HG03457 (cell line): ENCODE results near the gene FBXO40.
A peak's percentile ranks its signal among the peaks of the same experiment; 100 is the strongest.
"Not testable (repeated sequence)": the region's sequence is repeated elsewhere in the genome, so short reads cannot be mapped to it uniquely, and the experiment has no call there.

Experiments used
- ATAC-seq: cut with Tn5 transposase; IDR thresholded peaks from one replicate; pipeline ENCODE4 v1.9.1; 2021; ENCODE audit warnings: moderate number of reproducible peaks; ENCODE audit not compliant: unreplicated experiment

FBXO40 gene, protein sequence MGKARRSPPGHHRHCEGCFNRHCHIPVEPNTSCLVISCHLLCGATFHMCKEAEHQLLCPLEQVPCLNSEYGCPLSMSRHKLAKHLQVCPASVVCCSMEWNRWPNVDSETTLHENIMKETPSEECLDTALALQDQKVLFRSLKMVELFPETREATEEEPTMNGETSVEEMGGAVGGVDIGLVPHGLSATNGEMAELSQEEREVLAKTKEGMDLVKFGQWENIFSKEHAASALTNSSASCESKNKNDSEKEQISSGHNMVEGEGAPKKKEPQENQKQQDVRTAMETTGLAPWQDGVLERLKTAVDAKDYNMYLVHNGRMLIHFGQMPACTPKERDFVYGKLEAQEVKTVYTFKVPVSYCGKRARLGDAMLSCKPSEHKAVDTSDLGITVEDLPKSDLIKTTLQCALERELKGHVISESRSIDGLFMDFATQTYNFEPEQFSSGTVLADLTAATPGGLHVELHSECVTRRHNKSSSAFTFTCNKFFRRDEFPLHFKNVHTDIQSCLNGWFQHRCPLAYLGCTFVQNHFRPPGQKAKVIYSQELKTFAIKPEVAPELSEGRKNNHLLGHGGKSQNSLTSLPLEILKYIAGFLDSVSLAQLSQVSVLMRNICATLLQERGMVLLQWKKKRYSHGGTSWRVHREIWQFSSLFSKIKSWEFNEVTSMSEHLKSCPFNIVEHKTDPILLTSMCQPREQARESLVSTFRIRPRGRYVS

GRCh38 chr3:121592856-121593702 lies at the start of gene FBXO40:
FBXO40 (plus strand) TSS chr3:121593379; CDS start chr3:121620576, 27,197 bp downstream.
- peak; percentile 69 for ATAC-seq

GRCh38 chr3:121545049-121545573 lies 48.1 kb upstream of the FBXO40 start:
- ATAC-seq, result peak; percentile 8

DNA sequence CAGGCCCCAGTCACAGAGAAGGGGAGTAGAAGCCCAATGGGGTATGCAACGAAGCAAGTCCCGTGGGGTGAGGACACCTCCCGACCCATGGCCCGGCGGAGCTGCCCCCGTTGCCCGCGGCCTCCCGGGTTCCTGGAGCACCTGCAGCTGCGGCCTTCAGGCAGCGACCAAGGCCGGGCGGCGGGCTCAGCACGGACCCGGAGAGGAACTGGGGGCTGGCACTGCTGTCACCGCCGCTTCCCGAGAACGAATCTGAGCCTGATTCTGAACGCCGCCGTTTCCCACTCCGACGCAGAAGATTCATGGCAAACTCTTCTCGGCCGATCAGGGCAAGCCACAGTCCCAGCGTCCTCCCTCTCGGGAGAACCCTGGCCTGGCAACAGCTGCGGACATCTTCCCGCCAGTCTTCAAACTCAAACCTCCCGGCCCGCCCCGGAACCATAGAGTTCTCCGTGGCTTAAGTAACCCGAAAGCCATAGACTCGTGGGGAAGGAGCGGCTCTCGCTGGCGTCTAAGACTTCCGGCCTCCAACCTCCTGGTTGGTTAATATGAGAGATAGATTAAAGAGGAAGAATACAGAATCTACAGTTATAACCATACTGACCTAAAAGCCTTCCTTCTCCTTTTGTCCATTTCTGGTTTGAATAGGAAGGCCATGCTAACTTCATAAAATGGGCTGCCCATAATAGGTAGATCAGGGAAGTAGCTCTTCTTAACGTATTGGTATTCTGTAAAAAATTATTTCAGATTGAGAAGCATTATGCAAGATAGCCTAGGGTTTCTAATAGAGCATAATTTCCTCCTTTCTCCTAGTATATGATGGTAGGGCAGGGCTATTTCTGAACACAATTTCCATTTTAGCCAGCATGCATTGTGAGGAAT lies 47.4 kb upstream of the FBXO40 start, which contains the start of gene POLQ:
TSS of gene POLQ (minus strand) at position 415 of the 882 bp plus-strand sequence. CDS start at position 304, 111 bp downstream.
- peak; percentile 64 for ATAC-seq

DNA sequence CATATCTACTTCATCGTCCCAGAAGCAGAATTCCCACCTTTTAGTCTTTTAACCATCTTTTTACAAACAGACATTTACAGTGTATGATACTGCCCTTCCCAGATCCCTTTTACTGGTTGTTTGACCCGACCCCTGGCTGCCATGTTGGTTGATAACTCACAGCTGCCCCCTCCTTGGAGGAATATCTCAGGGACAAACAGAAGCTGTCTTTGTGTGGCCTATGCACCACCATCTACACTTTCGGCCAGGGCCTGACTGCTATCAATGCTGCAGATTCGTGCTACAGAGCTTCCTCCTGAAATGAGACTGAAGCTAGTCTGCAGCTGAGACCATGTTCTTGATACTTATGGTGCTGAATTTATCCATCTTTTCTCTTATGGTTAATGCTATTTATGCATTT lies 40.8 kb upstream of the FBXO40 start:
- no peak for ATAC-seq

GRCh38 chr3:121552797-121553196 lies 40.4 kb upstream of the FBXO40 start:
- ATAC-seq, result no peak

- ATAC-seq, result no peak
Measured at GRCh38 chr3:121557426-121557934, 35.7 kb upstream of the FBXO40 start.

GRCh38 chr3:121562148-121562547 lies 31.0 kb upstream of the FBXO40 start:
- no peak for ATAC-seq

GRCh38 chr3:121566773-121567172 lies 26.4 kb upstream of the FBXO40 start:
- no peak for ATAC-seq

- ATAC-seq, result no peak
Measured at GRCh38 chr3:121567649-121568048, 25.5 kb upstream of the FBXO40 start, which contains the start of gene ARGFX. ARGFX (plus strand) TSS chr3:121567949; CDS start chr3:121570714, 2,765 bp downstream.

DNA sequence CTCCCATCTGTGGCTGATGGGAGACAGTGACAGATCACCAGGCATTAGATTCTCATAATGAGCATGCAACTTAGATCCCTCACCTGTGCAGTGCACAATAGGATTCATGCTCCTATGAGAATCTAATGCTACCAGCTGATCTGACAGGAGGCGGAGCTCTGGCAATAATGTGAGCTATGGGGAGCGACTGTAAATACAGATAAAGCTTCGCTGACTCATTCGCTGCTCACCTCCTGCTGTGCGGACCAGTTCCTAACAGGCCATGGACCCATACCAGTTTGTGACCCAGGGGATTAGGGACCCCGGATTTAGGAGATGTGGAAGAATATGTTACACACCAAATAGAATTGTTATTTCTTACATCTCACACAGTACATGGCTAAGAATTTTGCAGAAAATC lies 18.7 kb upstream of the FBXO40 start:
- ATAC-seq, result no peak

- ATAC-seq, result no peak
Measured at GRCh38 chr3:121581691-121582090, 11.5 kb upstream of the FBXO40 start.

DNA sequence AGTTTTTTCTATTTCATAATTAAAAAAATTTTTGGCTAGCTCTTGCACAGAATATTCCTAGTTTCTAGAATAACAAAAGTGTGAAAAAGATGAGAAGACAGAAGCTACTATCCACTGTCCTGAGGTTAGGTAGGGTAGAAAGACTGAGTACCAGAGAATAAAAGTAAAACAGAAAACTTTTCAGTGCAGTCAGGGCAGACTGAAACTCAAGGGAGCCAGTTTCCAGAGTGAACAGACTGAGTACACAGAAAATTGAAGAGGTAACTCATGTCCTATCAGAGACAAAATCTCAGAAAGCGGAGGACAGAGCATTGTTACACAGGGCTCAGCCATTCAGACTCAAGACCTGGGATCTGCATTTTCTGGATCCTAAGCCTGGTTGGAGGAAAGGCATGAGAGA lies 8.8 kb upstream of the FBXO40 start:
- ATAC-seq, result no peak

DNA sequence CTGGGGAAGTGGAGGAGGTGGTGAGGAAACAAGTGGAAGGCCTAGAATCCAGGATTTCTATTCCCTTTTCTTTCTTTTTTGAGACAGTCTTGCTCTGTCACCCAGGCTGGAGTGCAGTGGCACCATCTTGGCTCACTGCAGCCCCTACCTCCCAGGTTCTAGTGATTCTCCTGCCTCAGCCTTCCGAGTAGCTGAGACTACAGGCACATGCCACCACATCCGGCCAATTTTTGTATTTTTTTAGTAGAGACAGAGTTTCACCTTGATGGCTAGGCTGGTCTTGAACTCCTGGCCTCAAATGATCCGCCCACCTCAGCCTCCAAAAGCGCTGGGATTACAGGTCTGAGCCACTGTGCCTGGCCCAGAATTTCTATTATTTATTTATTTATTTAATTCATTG lies 627 bp downstream of the FBXO40 start:
- not testable (repeated sequence) for ATAC-seq

GRCh38 chr3:121594850-121595249 lies 1.7 kb downstream of the FBXO40 start:
- no peak for ATAC-seq

DNA sequence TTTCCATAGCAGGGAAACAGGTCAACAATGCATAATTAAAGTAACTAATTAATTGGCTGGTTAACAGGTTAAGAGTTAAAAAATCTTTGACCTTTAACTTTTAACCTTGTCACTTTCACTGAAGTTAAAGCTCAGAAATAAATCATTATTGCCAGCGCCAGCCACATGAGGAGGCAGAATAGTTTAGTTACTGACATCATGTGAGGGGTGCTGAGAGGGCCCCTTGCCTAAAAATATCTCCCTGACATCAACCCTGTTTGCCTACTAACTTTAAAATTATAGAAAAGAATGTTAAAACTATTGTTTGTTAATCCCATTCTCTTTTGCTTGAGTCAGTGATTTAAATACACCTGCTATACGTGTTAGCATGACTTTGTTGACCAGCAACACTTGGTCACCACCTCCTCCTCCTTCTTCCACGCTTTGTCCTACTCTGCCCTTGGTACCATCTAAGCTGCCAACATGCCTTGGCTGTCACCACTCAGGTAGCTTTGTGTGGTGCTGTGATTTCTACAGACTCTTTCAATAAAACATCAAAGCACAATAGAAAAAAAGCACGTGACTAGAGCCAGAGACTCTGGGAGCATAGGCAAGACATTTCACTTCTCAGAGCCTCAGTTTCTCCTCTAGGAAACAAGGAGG lies 2.7 kb downstream of the FBXO40 start:
- ATAC-seq, result no peak

- ATAC-seq, result no peak
Measured at GRCh38 chr3:121598564-121598963, 5.4 kb downstream of the FBXO40 start.

DNA sequence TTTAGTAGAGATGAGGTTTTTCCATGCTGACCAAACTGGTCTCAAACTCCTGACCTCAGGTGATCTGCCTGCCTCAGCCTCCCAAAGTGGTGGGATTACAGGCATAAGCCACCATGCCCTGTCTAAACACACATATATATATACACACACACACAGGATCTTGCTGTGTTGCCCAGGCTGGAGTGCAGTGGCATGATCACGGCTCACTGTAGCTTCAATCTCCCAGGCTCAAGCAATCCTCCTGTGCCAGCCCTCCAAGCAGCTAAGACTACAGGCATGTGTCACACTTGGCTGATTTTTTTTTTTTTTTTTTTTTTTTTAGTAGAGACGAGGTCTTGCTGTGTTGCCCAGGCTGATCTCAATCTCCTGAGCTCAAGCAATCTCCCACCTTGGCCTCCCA lies 6.7 kb downstream of the FBXO40 start:
- ATAC-seq, result not testable (repeated sequence)

DNA sequence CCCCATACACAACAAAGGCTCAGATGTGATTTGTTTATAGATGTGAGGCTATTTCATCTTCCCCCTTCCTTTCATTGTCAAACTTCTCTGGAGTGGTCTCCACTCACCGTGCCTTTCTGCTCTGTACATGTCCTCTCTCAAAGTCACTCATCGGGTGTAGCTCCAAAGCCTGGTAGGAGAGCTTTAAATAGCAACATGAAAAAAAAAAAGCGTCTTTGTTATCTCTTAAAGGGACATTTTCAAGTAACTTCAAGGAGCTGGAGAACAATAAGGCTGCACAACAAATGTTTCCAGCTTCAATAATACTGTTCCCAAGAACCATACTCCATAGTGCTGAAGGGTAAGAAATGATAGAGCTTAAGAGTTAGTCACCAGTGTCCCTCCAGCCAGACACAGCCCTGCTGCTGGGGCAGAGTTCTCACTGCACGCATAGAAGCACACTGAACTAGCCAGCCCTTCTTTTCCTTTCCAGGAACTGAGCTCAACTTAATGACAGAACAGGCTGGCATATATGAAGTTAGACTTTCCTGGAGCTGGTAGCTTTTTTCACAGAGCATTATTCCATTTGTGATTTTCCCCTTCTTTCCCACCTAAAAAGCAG lies 8.1 kb downstream of the FBXO40 start:
- no peak for ATAC-seq

DNA sequence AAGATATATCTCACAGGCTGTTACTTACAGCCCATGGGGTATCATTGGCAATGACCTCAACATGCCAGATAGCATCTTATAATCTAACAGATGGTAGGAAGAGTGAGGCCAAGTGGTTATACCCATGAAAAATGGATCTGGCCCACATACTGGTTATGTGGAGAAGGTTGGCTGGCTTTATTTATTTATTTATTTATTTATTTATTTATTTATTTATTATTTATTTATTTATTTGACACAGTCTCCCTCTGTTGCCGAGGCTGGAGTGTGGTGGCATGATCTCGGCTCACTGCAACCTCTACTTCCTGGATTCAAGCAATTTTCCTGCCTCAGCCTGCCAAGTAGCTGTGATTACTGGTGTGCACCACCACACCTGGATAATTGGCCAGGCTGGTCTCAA lies 11.6 kb downstream of the FBXO40 start:
- no peak for ATAC-seq
